Stomach (tissue), 9 donors: ENCODE measurements around the gene DAPK2. TPM values are rescaled to one million over a fixed set of nuclear protein-coding genes. Genes with fewer than 3 reads are reported as not detected.
A peak's percentile ranks its signal among the peaks of the same experiment; 100 is the strongest.

Experiments used
- DNase-seq, 2 donors: peaks; one replicate each; pipeline versions ENCODE4 v3.0.0 to v3.0.0-alpha.2; 2013 to 2019
- H3K27ac ChIP-seq, 5 donors: fragments of 200-600 bp in 4 of 5; sonication (generic) in 4 of 5; one replicate each; pipeline ENCODE4 v1.5.1; 2013 to 2019; ENCODE audit warnings: mild to moderate bottlenecking in 1 of 5, moderate library complexity in 1 of 5
- H3K27me3 ChIP-seq, 3 donors: fragments of 200-600 bp; sonication (generic); one replicate each; pipeline ENCODE4 v1.5.1; 2017 to 2019; ENCODE audit warnings: mixed run types in 1 of 3
- H3K36me3 ChIP-seq, 4 donors: fragments of 200-600 bp; sonication (generic); 1 replicate in 3 of 4; 2 replicates in 1 of 4; pipeline ENCODE4 v1.5.1; 2016 to 2019
- H3K4me1 ChIP-seq, 4 donors: fragments of 200-600 bp; sonication (generic); one replicate each; pipeline ENCODE4 v1.5.1; 2016 to 2019
- H3K4me3 ChIP-seq, 4 donors: fragments of 200-600 bp; sonication (generic) in 3 of 4; one replicate each; pipeline ENCODE4 v1.5.1; 2016 to 2019; ENCODE audit warnings: mild to moderate bottlenecking in 1 of 4
- H3K9me3 ChIP-seq, 4 donors: fragments of 200-600 bp; sonication (generic); one replicate each; pipeline ENCODE4 v1.5.1; 2016 to 2019
- EP300 ChIP-seq: sonication (generic); formaldehyde crosslinking; IDR thresholded peaks from one replicate; pipeline ENCODE4 v1.6.1; 2017; ENCODE audit warnings: antibody characterized with exemption
- POLR2A ChIP-seq, 4 donors: fragments of 450-650 bp; IDR thresholded peaks; one replicate each; pipeline ENCODE4 v1.6.1; 2016; ENCODE audit warnings: antibody characterized with exemption in 4 of 4, control low read depth in 2 of 4, mild to moderate bottlenecking in 1 of 4, moderate library complexity in 1 of 4
- POLR2AphosphoS5 ChIP-seq, 3 donors: sonication (generic); formaldehyde crosslinking; IDR thresholded peaks; one replicate each; pipeline ENCODE4 v1.6.1; 2016; ENCODE audit warnings: antibody characterized with exemption in 3 of 3
- WGBS, 5 donors: extraction: QIAGEN DNeasy Blood & Tissue Kit in 3 of 5; methylation state at CpG; one replicate each; pipeline versions ENCODE4 v1.1.5 to v1.1.7; 2013 to 2018; 5-methylcytosine and 5-hydroxymethylcytosine counted together
- intact Hi-C: fragments of 100-400 bp; cut with DNase I; formaldehyde crosslinking; loops from one replicate; pipeline ENCODE4 v1.15.1; 2023; ENCODE audit warnings: low total_unique reads
- polyA plus RNA-seq, 3 donors: library from polyadenylated mRNA; stranded (reverse); fragments of 200-250 nt; gene quantifications; one replicate each; pipeline ENCODE4 v1.2.3, GENCODE V29; 2013
- total RNA-seq, 5 donors: library from RNA; depleted of rRNA; stranded (reverse); fragments of >200 nt; gene quantifications; one replicate each; pipeline versions ENCODE4 v1.1.0 to v1.2.3, GENCODE V29; 2014 to 2016
- TF ChIP-seq, protein P1 (sequence below), 7 experiments: fragments of 450-650 bp in 4 of 7; fragments of 200-600 bp in 3 of 7; sonication (generic) in 3 of 7; IDR thresholded peaks; one replicate each; pipeline ENCODE4 v1.5.1; 2016 to 2019; ENCODE audit warnings: antibody characterized with exemption in 7 of 7, control low read depth in 2 of 7, mild to moderate bottlenecking in 1 of 7
- donor health status: healthy with polysubstance abuse.
- donor health status: Bipolar disorder and iron deficiency.
- donor health status: healthy.

Gene DAPK2
- total and polyA plus RNA-seq, 8 donors = 5.2 to 178 (median 16.6) TPM

DNA sequence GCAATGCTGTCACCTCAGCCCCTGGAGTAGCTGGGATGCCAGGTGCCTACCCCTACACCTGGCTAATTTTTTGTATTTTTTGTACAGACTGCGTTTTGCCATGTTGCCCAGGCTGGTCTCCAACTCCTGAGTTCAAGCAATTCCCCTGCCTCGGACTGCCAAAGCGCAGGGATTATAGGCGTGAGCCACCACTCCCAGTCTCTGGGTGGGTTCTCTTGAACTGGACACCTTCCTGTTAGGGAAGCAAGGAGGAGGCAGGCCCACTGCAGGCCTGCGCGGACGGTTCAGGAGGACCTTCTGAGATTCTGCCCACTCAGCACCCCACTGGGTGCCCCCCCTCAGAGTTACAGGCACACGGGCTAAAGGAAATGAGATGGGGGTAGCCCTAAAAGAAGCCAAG, 138.8 kb downstream of the DAPK2 start:
- Histone ChIP-seq H3K4me1 (peaks cover 0 to 30% (median 12%) of the 10 kb centered on the region in 4 donors), H3K27me3 (no peaks in the 10 kb centered on the region), H3K4me3 (no peak overlapping the region), H3K36me3 (peaks cover 0 to 11% (median 5%) of the 10 kb centered on the region in 4 donors), H3K9me3 (no peaks in the 10 kb centered on the region), H3K27ac (no peak overlapping the region)
- intact Hi-C loops = no loop called here
- DNase-seq = no peak
- 94 to 99% (median 95%) methylated on average over 8 of the region's 8 CpGs for WGBS, 5 donors
- no peak for TF ChIP-seq POLR2A (IDR thresholded peaks at IDR 0.05)
- TF ChIP-seq EP300 = no peak
- no peak for TF ChIP-seq POLR2AphosphoS5 (IDR thresholded peaks at IDR 0.05)
- TF ChIP-seq, protein P1, sequence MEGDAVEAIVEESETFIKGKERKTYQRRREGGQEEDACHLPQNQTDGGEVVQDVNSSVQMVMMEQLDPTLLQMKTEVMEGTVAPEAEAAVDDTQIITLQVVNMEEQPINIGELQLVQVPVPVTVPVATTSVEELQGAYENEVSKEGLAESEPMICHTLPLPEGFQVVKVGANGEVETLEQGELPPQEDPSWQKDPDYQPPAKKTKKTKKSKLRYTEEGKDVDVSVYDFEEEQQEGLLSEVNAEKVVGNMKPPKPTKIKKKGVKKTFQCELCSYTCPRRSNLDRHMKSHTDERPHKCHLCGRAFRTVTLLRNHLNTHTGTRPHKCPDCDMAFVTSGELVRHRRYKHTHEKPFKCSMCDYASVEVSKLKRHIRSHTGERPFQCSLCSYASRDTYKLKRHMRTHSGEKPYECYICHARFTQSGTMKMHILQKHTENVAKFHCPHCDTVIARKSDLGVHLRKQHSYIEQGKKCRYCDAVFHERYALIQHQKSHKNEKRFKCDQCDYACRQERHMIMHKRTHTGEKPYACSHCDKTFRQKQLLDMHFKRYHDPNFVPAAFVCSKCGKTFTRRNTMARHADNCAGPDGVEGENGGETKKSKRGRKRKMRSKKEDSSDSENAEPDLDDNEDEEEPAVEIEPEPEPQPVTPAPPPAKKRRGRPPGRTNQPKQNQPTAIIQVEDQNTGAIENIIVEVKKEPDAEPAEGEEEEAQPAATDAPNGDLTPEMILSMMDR (IDR thresholded peaks at IDR 0.05) = no peak

DNA sequence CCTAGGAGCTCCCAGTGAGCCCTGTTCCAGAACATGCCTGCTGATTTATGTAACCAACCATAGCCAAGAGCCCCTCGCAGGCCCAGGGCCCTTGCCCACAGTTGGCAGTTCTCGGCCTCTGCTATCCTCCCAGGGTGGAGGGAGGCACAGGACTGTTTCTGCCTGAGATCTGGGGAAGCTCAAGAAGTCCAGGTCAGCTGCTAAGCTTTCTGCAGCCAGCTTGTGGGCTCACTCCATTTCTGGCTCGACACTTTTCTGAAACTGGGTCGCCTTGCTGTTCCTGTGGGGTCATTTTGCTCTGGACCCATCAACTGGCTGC, 140.1 kb downstream of the DAPK2 start:
- Histone ChIP-seq H3K27ac (peak overlapping the region in 4 of 5 donors; percentile 3 to 55 (median 28)), H3K9me3 (no peaks in the 10 kb centered on the region), H3K36me3 (peaks cover 0 to 11% (median 5%) of the 10 kb centered on the region in 4 donors), H3K4me1 (peaks cover 0 to 30% (median 12%) of the 10 kb centered on the region in 4 donors), H3K27me3 (no peaks in the 10 kb centered on the region), H3K4me3 (no peak overlapping the region)
- intact Hi-C loops = no loop called here
- WGBS, 5 donors = 71 to 93% (median 78%) methylated on average over 4 of the region's 4 CpGs
- no peak for DNase-seq
- TF ChIP-seq, protein P1 (IDR thresholded peaks at IDR 0.05) = no peak
- TF ChIP-seq POLR2AphosphoS5 (IDR thresholded peaks at IDR 0.05) (no peak), EP300 (no peak), POLR2A (IDR thresholded peaks at IDR 0.05) (no peak)

DNA sequence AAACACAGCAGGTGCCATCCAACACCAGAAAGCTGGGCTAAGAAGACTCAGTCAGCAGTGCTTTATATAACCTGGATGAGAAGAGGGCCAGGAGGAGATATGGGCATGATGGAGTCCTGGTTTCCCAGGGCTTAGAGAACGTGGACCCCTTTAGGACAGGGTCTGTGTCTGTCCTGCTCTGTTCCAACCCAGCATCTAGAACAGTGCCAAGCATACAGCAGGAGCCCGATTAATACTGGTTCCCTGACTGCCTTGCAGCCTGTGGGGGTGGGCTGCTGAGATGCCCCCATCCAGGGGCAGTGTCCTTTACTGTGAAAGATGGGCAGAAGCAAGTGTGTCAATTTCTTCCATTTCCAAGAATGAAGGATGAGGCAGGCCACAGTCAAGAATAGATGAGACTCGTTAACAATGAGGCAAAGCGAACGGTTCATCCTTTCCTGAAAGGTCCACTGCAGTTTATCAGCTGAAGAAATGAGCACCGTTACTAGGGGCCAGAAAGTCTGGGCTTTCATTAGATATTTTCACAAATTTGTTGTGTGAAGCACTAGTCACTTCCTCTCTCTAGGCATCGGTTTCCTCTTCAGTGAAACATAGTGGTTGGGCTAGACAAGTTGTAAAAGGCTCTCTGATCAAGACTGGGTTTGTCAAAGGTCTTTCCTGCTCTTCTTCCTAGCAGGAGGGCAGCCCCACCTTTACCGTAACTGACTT, 140.6 kb downstream of the DAPK2 start:
- no peak overlapping the region for H3K4me3 ChIP-seq
- H3K4me1 ChIP-seq = peaks cover 0 to 30% (median 12%) of the 10 kb centered on the region in 4 donors
- peak overlapping the region in 4 of 5 donors; percentile 3 to 55 (median 28) for H3K27ac ChIP-seq
- no peaks in the 10 kb centered on the region for H3K9me3 ChIP-seq
- peaks cover 0 to 11% (median 5%) of the 10 kb centered on the region in 4 donors for H3K36me3 ChIP-seq
- no peaks in the 10 kb centered on the region for H3K27me3 ChIP-seq
- TF ChIP-seq POLR2A (IDR thresholded peaks at IDR 0.05) = no peak
- TF ChIP-seq, protein P1 (IDR thresholded peaks at IDR 0.05) = no peak
- TF ChIP-seq POLR2AphosphoS5 (IDR thresholded peaks at IDR 0.05) = no peak
- no peak for TF ChIP-seq EP300
- 70 to 76% (median 76%) methylated on average over 8 of the region's 8 CpGs for WGBS, 5 donors
- intact Hi-C loops = no loop called here
- DNase-seq = peak in 1 of 2 donors; percentile 32

DNA sequence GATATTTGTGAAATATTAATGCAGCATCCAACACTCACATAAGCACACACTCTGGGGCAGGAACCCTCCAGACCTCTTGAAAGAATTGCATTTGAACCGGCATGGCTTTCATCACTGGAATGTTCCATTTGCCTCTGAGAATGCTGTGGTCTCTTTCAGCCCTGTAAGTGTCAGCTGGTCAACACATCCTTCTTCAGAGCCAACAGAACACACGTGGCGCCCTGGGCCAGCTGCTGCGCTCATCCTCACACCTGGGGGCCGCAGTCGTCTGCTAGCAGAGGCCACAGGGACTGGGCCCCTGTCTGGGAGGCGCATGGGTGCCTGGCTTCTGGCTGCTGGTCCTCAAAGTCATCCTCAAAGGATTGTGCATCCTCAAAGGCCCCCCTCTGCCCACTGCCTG, 141.2 kb downstream of the DAPK2 start:
- DNase-seq = no peak
- H3K27ac ChIP-seq = no peak overlapping the region
- no peak for TF ChIP-seq EP300
- TF ChIP-seq, protein P1 (IDR thresholded peaks at IDR 0.05) = no peak
- H3K4me3 ChIP-seq = no peak overlapping the region
- no peaks in the 10 kb centered on the region for H3K9me3 ChIP-seq
- 80 to 89% (median 82%) methylated on average over 5 to 7 of the region's 7 CpGs for WGBS, 5 donors
- peaks cover 0 to 28% (median 10%) of the 10 kb centered on the region in 4 donors for H3K4me1 ChIP-seq
- intact Hi-C loops = no loop called here
- peaks cover 0 to 11% (median 5%) of the 10 kb centered on the region in 4 donors for H3K36me3 ChIP-seq
- no peaks in the 10 kb centered on the region for H3K27me3 ChIP-seq
